Measurements from ENCODE around the gene SHBG. TPM values are rescaled to one million over a fixed set of nuclear protein-coding genes. Genes with fewer than 3 reads are reported as not detected.

The SHBG gene, protein sequence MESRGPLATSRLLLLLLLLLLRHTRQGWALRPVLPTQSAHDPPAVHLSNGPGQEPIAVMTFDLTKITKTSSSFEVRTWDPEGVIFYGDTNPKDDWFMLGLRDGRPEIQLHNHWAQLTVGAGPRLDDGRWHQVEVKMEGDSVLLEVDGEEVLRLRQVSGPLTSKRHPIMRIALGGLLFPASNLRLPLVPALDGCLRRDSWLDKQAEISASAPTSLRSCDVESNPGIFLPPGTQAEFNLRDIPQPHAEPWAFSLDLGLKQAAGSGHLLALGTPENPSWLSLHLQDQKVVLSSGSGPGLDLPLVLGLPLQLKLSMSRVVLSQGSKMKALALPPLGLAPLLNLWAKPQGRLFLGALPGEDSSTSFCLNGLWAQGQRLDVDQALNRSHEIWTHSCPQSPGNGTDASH
- total RNA-seq, result not detected

DNA sequence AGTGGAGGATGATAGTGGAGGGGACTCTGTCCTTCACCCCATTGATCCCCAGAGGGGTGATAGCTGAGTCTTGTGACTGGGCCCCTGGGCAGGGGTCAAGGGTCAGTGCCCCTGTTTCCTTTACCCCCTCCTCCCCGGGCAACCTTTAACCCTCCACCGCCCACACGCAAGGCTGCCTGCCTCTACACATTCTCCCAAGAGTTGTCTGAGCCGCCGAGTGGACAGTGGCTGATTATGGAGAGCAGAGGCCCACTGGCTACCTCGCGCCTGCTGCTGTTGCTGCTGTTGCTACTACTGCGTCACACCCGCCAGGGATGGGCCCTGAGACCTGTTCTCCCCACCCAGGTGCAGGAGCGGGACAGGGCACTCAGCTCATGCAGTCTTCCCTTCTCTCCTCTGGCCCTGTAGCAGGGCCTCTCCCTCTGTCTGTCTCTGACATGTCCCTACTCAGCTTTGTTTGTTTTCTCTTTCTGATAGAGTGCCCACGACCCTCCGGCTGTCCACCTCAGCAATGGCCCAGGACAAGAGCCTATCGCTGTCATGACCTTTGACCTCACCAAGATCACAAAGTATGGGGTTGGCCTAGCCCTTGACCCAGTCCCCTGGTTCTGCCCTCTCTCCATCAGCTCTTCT lies at the start of gene SHBG:
SHBG (plus strand) TSS at position 197 of the 633 bp plus-strand sequence; CDS start at position 235, 38 bp downstream.

DNA sequence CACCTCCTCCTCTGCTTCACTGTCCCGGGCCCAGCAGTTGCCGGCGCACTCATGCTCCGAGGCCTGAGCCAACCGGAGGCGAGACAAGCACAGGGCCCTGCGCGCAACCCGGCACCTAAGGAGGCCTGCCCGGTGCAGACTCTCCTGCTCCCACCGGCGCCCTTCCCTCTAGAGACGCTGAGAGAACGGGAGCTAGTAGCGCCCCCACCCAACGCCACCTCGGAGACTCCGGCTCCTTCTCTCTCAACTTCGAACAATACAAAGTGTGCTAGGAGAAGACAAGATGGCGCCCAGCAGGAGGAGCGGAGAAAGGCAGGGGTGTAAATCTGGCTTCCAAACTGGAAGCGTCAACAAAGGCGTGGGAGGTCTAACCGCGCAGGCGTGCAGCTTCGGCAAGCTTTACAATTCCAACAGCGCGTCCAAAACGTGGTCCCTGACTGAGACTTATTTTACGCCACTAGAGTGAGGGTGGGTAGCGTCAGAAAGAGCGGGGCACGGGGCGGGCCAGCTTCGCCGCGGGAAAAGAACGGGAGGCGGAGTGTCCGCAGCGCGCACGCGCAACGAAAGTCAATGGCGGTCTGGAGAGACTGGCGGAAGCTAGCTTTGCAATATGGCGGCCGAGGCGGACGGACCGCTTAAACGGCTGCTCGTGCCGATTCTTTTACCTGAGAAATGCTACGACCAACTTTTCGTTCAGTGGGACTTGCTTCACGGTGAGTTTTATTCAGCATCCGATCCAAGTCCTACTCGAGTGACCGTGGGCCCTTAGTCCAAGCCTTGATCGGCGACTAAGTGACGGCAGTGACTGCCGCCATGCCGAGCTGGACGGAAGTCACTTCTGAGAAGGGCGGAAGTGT lies 46.5 kb upstream of the SHBG start, which contains the start of gene MPDU1:
MPDU1 (plus strand) TSS at position 600 of the 857 bp plus-strand sequence; CDS start at position 611, 11 bp downstream.

DNA sequence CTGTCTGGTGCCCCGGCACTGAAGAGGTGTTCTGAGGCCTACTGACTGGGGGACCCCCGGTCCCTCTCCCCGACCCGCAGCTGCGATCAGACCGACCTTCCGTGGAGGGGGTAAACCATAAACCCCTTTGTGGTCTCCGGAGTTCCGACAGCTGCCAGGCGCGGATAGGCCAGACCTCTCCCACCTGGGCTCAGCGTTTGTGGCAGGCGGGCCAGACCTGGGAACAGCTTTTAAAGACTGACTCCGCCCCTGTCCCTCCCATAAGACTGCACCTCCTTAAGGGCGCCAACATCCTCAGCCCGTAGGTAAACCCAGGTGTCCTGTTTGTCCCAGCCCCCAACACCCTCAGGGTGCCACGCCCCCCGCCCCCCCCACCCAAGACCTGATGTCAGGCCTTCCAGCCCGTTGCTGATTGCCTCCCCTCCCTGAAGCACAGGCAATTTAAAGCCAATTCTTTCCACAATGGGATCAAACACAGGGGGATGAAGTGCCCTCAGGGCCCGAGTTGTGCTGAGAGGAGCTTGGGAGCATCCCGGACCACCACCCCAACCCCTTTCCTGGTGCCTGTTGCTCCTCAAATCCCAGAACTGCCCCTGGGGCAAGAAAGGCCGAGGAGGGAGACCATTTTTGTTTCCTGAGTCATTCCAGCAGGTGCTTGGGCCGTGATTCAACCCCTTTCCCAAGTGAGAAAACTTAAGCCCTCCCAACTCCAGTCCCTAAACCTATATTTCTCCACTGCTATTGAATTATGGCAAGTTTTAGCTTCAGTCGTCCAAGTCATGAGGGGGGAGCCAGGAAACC lies 39.8 kb upstream of the SHBG start, which contains the start of gene SOX15:
SOX15 (minus strand) TSS at position 204 of the 801 bp plus-strand sequence. CDS start 418 bp downstream, outside the sequence.

DNA sequence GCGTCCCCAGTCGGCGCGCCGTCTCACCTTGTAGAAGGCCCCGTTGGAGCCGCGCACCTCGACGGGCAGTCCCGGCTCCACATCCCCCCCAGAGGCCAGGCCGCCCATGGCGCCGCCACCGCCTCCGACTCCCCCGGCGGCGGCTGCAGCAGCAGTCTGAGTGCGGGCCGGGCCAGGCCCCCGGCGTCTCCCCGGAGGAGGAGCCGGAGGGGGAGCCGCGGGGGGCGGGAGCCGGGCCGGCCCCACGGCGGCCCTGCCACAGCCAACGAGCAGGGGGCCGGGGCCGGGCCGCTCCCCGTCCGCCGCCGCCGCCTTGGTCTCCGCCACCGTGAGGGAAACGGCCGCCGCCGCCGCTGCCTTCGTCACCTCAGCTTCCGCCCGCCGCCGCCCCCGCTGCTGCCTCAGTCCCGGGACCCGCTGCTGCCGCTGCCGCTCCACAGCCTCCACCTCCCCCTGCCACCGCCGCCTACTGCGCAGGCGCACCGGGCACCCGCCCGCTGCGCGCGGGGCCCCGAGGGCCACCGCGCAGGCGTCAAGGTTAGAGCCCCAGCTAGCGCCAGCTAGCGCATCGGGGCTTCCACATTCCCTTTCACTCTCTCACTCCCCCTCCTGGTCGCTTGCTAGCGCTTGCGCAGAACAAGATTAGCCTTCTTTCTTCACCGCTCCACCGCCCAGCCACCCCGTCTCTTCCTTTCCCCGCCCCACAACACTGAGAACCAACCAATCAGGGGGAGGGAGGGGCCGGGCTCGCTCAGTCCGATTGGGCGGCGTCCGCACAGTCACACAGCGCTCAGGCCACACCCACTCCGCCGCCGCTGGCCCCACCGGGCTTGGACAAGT lies 15.3 kb upstream of the SHBG start, which contains the start of gene FXR2:
FXR2 (minus strand) TSS at position 473 of the 840 bp plus-strand sequence; CDS start at position 108, 365 bp downstream.

DNA sequence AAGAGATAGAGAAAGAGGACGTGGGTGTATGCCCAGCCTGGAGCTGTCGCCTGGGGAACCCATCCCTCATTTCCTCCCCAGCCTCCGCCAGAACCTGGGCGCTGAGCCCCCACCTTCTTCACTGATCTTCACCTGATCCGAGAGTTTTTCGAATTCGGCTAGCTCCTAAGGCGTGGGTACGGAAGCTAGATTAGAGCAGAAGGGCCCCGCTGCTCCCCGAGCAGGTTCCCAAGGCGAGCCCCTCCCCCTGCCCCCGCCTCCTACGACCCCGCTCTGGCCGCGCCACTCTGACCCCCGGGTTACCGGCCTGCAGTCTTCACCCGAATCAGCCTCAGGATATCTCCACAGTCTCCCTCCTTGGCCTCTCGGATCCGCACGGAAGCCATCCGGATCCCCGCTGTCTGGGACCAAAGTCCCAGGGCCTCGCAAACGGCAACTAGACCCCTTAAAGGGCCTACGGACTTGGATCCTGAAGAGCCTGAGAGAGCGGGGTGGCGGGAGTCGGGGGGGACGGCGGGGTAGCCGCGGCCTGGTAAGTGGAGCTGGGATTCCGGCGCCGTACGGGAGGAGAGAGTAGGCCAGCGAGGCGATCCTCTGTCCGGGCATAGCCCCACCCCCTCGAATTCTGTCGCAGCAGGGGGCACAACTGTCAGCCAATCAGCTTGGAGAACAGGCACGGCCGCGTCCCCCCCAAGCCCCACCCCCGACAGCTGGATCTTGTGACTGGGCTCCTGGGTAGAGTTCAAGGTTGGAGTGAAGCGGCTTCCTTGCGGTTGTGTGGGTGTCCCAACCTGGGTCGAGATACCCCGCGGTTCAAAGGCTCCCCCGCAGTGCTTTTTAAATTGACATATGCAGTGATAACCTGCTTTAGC lies 2.4 kb upstream of the SHBG start, which contains the start of gene SAT2:
SAT2 (minus strand) TSS at position 572 of the 872 bp plus-strand sequence; CDS start at position 386, 186 bp downstream.

DNA sequence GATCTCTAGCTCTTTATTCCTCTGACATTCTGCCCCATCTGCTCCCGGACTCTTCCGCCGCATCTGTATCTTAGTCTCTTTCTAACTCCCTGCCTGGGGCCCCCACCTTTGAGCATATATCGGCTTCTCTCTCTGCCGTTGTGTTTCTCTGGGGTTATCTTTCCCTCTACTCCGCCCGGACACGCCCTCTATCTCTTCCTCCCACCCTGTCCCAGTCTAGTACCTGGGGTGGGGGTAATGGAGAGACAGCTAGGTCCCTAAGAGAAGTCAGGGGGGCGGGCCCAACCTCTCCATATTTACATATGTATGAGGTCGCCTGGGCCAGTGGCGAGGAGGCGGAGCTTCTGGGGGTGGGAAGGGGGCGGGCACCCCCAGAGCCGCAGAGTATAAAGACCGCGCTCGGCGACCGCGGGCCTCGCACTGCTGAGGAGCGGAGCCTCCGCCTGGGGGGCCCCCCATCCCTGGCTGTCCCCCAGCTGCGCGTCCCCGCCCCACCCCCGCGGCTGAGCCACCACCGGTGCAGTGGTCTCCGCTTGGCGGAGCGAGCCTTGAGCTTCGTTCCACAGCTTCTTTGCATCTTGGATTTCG lies 20.7 kb downstream of the SHBG start, which contains the start of gene ATP1B2:
ATP1B2 (plus strand) TSS at position 418 of the 588 bp plus-strand sequence. CDS start 593 bp downstream, outside the sequence.

Other genes with a start within 250 kb of the SHBG start
- 1 to 10 TPM; 1.6 to 1.9 TPM for gene TNK1, start 249.0 kb upstream of the SHBG start, total RNA-seq
- gene PLSCR3, start 235.6 kb upstream of the SHBG start, total RNA-seq, result 100 to 1,000 TPM; 159 to 160 TPM
- gene TMEM256, start 226.0 kb upstream of the SHBG start, total RNA-seq, result 10 to 100 TPM; 66.2 to 67.9 TPM
- gene NLGN2, start 222.3 kb upstream of the SHBG start, total RNA-seq, result 1 to 10 TPM; 4.9 to 5.1 TPM
- gene SPEM1, start 209.8 kb upstream of the SHBG start, total RNA-seq, result not detected
- not detected for gene SPEM2, start 204.5 kb upstream of the SHBG start, total RNA-seq
- gene SPEM3, start 201.3 kb upstream of the SHBG start, total RNA-seq, result not detected
- 10 to 100 TPM; 16.3 to 17.0 TPM for gene TMEM102, start 194.7 kb upstream of the SHBG start, total RNA-seq
- gene FGF11, start 190.6 kb upstream of the SHBG start, total RNA-seq, result 10 to 100 TPM; 21.3 to 21.6 TPM
- 10 to 100 TPM; 15.3 to 19.0 TPM for gene CHRNB1, start 185.1 kb upstream of the SHBG start, total RNA-seq
- 10 to 100 TPM; 29.0 to 29.5 TPM for gene ZBTB4, start 150.5 kb upstream of the SHBG start, total RNA-seq
- gene SLC35G6, start 148.7 kb upstream of the SHBG start, total RNA-seq, result not detected
- 100 to 1,000 TPM; 174 to 175 TPM for gene POLR2A, start 145.8 kb upstream of the SHBG start, total RNA-seq
- 100 to 1,000 TPM; 100 to 103 TPM for gene TNFSF12, start 81.1 kb upstream of the SHBG start, total RNA-seq
- 1 to 10 TPM; 7.2 to 7.4 TPM for gene TNFSF13, start 71.4 kb upstream of the SHBG start, total RNA-seq
- 10 to 100 TPM; 37.6 to 42.1 TPM for gene SENP3, start 68.2 kb upstream of the SHBG start, total RNA-seq
- gene CD68, start 50.5 kb upstream of the SHBG start, total RNA-seq, result 10 to 100 TPM in 1 of 2 experiments, 1 to 10 TPM in 1; 9.8 to 10.3 TPM
- 10 to 100 TPM; 52.8 to 56.0 TPM for gene MPDU1, start 46.3 kb upstream of the SHBG start, total RNA-seq
- under 1 TPM; 0.17 to 0.38 TPM for gene SOX15, start 40.0 kb upstream of the SHBG start, total RNA-seq
- 10 to 100 TPM; 29.3 to 32.6 TPM for gene FXR2, start 15.2 kb upstream of the SHBG start, total RNA-seq
- gene SAT2, start 2.3 kb upstream of the SHBG start, total RNA-seq, result 10 to 100 TPM; 32.7 to 38.7 TPM
- under 1 TPM; 0.17 to 0.18 TPM for gene ATP1B2, start 20.8 kb downstream of the SHBG start, total RNA-seq
- gene TP53, start 57.4 kb downstream of the SHBG start, total RNA-seq, result 100 to 1,000 TPM; 147 to 148 TPM
- 10 to 100 TPM; 12.5 to 13.4 TPM for gene WRAP53, start 58.3 kb downstream of the SHBG start, total RNA-seq
- gene EFNB3, start 75.1 kb downstream of the SHBG start, total RNA-seq, result not detected
- not detected for gene DNAH2, start 87.6 kb downstream of the SHBG start, total RNA-seq
- 10 to 100 TPM; 20.5 to 21.6 TPM for gene KDM6B, start 204.1 kb downstream of the SHBG start, total RNA-seq
- gene TMEM88, start 224.9 kb downstream of the SHBG start, total RNA-seq, result 1 to 10 TPM in 1 of 2 experiments, under 1 TPM in 1; 0.82 to 1.4 TPM
- 10 to 100 TPM; 54.3 to 54.5 TPM for gene NAA38, start 227.4 kb downstream of the SHBG start, total RNA-seq
- gene CYB5D1, start 227.9 kb downstream of the SHBG start, total RNA-seq, result 1 to 10 TPM; 6.7 to 7.4 TPM